Fibroblast of upper back skin (primary cell): ENCODE data around the gene RAX.

Source experiments
- DNase-seq: peaks from one replicate; pipeline ENCODE4 v3.0.0-alpha.2; 2013

RAX gene

GRCh38 chr18:59272891-59273758 lies at the start of gene RAX:
TSS of gene RAX (minus strand) at chr18:59273454. CDS start at chr18:59273206, 248 bp downstream.
- DNase-seq = no peak

GRCh38 chr18:59318460-59319050 lies 45.3 kb upstream of the RAX start, which contains the start of gene CPLX4:
TSS of gene CPLX4 (minus strand) at chr18:59318649. CDS start at chr18:59318462, 187 bp downstream.
- DNase-seq = no peak

- peak; percentile 56 for DNase-seq
Observed at GRCh38 chr18:59311631-59312030, 38.4 kb upstream of the RAX start.

DNA sequence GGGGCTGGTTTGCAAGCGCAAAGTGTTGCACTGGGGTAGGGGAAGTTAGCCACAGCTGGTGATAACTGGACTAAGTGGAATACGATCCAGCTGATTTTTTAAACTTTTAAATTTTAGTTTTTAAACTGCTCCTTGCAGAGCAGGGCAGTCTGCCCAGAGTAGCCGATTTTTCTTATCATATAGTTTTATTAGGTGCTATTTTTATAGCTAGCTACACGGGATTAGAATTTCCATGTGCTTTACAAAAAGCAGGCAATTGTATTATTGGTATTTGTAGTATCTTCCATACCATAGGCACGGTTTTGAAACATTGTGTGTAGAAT lies 35.6 kb upstream of the RAX start:
- DNase-seq = no peak

GRCh38 chr18:59308248-59308937 lies 35.1 kb upstream of the RAX start:
- DNase-seq = peak; percentile 50

- no peak for DNase-seq
Observed at GRCh38 chr18:59306640-59307039, 33.4 kb upstream of the RAX start.

GRCh38 chr18:59305295-59305694 lies 32.0 kb upstream of the RAX start:
- DNase-seq = no peak

DNA sequence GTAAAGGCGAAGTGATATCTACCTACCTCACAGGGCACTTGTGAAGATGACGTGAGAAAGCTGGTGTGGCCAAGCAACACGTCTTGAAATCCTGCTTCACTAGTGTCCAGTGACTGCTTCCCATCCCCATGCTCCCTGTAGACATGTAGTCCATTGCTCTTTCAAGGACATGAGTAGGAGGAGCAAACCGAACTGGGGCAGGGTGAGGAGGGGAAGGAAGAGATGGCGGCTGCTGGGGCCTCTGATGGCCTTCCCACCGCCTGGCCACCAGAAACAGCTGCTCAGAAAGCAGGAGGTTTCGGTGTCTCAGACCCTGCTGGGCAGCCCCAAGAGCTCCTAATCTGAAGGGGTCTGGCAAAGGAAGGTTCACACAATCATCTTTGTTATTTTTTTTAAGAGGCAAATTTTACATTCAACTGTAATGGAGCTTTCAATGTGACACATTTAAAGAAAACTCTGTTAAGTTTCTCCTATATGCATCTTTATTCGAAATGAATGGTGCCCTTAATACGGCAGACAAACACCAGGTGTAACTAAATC lies 30.5 kb upstream of the RAX start:
- no peak for DNase-seq

DNA sequence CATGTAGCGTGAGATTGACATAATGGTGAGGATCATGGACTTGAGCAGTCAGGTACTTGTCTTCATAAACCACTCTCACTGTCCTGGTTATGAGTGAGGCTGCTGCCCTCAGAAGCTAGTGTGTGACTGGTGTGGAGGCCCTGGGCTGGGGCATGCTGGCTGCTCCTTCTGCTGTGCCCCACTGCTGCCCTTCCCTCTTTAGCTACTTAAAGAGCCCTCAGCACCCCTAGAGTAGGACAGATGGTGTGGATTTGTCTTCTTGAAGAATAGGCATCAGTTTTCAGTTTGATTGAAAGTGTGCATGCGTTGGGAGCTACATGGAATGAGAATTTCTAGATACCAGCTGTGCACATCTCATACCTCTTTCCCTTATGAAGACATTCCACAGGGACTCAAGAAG lies 29.8 kb upstream of the RAX start:
- no peak for DNase-seq

GRCh38 chr18:59301929-59302328 lies 28.7 kb upstream of the RAX start:
- no peak for DNase-seq

DNA sequence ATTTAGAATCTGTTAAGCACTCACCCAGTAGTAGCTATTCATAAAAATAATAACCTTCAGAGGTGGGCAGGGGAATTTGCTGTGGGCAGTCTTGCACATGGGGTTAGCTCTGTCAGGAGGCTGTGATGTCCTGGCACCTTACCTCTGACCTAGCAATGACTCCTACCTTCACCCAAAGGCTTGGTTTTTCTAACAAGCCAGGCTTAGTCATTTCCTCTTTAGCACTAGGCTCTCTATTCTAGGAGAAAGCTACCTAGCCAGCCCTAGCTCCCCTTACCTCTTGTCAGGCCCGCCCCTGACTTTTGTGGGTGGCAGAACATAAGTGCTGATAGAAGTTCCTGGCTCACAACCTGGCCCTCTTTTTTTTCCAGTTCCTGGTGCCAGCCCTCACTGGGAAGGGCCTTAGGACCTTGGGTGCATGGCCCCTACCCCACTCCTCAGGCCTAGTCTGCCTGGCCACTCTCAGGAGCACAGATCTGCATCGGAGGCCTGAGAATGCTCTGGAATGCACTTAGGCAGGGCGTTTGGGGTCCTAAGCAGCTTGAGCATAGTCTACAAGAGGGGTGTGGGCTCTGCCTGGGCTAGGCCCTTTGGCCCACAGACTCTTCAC lies 27.5 kb upstream of the RAX start:
- no peak for DNase-seq

DNA sequence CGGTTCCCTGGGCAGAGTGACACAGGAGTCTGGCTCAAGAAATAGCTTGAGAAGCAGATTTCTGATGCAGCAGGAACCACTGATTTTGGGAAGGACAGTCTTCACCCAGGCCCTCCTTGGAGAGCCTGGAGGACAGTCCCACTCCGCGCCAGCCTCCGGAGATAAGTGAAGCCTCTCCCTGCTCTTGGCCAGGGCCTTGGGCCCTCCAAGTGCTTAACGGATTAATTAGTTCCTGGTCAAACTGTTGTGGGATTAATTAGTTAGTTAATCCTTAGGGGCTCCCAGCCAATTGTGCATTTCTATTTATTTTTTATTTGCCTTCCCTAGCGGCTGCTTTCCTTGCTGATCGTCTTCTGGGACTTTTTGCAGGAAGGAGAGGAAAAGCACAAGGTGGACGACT lies 25.6 kb upstream of the RAX start:
- DNase-seq = no peak

GRCh38 chr18:59293317-59293716 lies 20.1 kb upstream of the RAX start:
- no peak for DNase-seq

DNA sequence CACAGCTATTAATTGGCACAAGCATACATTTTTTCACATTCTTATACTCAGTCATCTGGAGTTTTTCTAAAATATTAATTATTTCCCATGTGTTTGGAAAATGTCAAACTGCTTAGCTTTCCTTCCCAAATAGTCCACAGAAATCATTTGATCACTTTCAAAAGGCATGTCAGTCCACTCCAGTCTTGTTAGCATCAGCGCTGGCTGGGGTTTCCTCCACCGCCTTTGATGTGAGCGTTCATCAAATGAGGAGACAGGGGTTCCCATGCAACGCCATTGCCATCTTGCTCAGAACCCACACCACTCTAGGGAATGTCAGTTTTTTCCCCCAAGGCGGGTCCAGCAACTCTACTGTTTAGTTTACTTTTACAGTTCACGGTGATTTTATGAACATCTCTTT lies 13.1 kb upstream of the RAX start:
- no peak for DNase-seq

- no peak for DNase-seq
Observed at GRCh38 chr18:59282341-59282740, 9.1 kb upstream of the RAX start.

DNA sequence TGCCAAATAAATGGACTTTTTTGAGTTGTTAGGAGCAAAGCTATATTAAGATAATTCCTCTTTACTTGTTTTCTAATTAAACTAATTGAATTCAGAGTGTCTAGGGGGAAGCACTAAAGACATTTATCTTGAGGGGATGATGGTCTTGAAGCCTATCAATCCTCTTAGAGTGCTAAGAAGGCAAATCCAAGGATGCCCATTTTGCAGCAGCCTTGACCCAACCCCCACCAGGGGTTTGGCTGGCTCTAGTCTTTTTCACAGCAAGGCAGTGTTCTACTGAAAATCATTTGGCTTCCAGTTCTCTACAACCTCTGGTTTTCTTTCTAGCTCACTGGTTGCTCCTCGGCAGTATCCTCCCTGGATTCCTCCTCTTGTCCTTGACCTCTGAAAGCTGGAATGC lies 6.5 kb upstream of the RAX start:
- DNase-seq = no peak

GRCh38 chr18:59279193-59279592 lies 5.9 kb upstream of the RAX start:
- DNase-seq = peak; percentile 10

DNA sequence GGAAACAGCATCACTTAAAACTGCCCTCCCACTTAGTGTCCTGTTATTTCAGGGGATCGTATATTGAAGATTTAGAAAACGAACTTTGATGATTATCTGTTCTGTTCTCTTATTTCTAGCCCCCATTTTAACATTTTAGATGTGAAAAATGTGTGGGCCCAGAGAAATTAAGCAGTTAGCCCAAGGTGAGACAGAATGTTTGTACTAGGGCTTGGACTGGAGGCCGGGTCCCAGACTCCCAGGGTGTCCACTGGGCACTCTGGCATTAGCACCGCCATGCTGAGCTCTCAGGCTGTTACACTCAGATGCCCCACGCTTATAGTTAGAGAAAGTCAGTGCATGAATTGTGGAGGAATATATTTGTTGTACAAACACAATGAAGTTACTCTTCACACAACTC lies 5.5 kb upstream of the RAX start:
- no peak for DNase-seq

DNA sequence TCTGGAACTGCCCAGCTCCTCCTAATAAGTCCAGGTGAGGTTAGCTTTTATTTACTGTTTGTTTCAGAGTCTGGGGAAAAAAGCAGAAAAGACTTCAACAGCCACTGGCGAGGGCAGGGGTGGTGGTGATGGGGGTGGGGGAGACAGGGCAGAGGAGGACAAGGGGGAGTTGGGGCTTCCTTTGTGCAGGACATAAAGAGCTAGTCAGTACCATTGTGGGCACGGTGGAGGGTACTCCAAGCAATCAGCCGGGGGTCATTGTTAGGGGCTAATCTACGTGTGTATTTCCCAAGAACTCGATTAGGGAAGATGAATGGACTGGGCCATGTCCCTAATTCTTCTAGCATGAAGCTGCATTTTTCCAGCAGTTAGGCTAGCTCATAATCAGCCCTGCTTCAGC lies 2.8 kb upstream of the RAX start:
- no peak for DNase-seq

- DNase-seq = no peak
Observed at GRCh38 chr18:59275406-59275949, 2.2 kb upstream of the RAX start.

GRCh38 chr18:59274533-59274928 lies 1.3 kb upstream of the RAX start:
- DNase-seq = no peak

GRCh38 chr18:59273759-59274532 lies 692 bp upstream of the RAX start:
- no peak for DNase-seq
